Endometrium (tissue), 2 donors: Measurements from ENCODE around the gene RAB26.
"Not testable (repeated sequence)": the region's sequence is repeated elsewhere in the genome, so short reads cannot be mapped to it uniquely, and the experiment has no call there.

Experiments used
- FAIRE-seq: peaks from 2 replicates; lab custom pipeline; 2012; peaks lifted over from hg19 to GRCh38; lab: Jason Lieb, UNC
- donor health status: control.
- donor health status: control.

The RAB26 gene, protein sequence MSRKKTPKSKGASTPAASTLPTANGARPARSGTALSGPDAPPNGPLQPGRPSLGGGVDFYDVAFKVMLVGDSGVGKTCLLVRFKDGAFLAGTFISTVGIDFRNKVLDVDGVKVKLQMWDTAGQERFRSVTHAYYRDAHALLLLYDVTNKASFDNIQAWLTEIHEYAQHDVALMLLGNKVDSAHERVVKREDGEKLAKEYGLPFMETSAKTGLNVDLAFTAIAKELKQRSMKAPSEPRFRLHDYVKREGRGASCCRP

DNA sequence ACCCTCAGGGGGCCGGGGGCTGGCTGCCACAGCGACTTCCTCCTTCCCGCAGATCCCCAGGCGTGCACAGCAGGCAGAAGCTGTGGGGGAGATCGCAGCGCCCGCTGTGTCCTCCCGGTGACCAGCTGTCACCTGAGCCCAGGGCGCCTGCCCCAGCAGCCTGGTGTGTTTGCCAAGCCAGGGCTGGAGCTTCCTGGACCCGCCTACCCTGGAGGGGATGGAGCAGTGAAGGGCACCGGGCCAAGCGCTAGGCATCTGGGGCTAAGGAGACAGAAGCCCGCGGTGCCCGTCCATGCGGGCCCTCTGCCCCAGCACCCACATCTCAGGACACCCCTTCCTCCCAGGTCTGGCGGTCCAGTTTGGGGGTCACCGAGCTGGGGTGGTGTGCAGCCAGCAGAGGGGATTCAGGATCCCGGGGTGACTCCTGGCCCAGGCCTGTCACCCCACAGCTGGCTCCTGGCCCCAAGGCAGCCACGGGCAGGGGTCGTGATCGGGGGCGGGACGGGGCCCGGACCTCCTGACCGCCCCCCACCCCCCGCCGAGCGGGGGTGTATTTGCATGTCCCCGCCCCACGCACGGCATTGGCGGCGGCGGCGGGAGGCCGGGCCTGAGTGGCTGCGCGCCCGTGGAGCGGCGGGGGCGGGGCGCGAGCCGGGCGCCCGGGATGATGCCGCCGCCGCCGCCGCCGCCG is at the start of gene RAB26:
RAB26 (plus strand) TSS at position 645 of the 691 bp plus-strand sequence. CDS start 159 bp downstream, outside the sequence.
- FAIRE-seq, result no peak

GRCh38 chr16:2101581-2101980 is 46.8 kb upstream of the RAB26 start:
- not testable (repeated sequence) for FAIRE-seq

DNA sequence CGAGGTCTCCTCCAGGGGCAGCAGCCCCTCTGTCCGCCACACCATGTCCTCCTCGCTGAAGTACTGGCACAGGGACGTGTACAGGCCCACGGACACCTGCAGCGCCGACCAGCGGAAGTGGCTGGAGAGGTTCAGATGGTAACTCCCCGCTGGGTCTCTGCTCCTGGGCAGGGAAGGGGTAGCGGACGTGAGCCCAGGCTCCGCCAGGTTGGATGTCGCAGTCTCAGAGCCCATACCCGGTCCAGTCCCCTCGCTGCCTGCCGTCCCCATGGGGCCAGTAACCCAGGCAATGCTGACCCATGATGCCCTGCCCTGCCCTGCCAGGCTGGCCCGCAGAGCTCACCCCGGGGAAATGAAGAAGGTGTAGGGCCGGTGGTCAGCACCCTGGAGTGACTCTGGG is 46.0 kb upstream of the RAB26 start:
- no peak for FAIRE-seq

- FAIRE-seq, result not testable (repeated sequence)
Observed at GRCh38 chr16:2104464-2104863, 44.0 kb upstream of the RAB26 start.

- FAIRE-seq, result not testable (repeated sequence)
Observed at GRCh38 chr16:2105291-2105690, 43.1 kb upstream of the RAB26 start.

DNA sequence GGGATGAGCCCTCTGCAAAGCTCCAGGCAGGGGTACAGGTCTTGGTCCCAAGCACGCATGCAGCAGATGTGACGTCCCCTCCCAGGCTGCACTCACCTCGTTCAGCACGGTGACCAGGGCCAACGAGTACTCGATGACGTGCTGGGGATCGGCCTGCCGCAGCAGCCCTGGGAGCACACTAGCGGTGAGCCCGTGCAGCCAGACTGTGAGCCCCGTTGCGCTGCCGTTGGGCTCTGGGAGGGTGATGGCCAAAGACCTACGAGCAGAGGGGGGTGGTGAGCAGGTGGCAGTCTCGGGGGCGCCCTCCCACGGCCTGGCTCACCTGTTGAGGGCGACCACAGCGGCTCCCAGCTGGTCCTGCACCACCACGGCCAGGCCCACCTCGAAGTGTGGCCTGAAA is 42.7 kb upstream of the RAB26 start:
- FAIRE-seq, result not testable (repeated sequence)

GRCh38 chr16:2106211-2106610 is 42.2 kb upstream of the RAB26 start:
- FAIRE-seq, result not testable (repeated sequence)

DNA sequence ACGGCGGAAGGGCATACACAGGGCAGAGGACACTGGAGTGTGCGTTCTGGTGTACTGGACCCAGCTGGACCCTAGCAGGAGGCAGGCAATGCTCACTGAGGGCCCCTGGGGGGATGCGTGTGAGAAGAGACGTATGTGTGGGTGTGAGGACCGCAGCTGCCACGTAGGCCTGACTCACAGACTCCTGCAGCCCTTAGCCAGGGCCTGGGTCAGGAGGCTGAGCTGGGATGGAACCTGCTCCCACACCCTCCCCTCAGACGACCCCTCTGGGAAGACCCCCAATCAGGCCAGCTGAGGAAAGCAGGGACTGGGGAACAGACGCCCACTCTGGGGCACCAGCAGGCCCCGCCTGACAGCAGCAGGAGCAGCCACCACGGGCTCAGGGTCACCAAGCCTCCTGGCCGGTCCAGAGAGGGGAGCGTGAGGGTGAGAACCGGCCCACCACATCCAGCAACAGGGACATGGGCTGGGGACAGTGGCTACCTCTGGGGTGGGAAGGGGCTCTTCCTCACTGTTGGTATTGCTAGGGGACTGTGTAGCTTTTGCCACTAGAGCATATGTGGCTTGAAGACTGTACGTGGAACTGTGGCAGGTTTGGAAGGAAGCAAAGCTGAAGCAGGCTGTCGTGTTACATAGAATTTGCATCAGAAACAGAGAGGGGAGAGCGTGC is 41.2 kb upstream of the RAB26 start:
- FAIRE-seq, result not testable (repeated sequence)

DNA sequence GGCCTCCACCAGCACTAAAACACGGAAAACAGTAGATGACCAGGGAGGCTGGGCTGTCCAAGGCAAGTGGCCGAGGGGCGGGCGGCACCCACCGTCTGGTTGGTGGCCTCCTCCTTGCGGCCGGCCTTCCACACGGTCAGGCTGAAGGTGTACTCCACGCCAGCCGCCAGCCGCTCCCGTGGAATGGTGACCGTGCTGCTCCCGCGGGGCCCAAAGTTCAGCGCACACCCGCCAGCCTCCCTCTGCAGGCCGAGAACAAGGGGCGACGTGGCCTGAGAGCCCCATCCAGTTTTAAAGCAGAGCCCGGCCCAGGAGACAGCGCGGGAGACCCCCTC is 40.7 kb upstream of the RAB26 start:
- not testable (repeated sequence) for FAIRE-seq

GRCh38 chr16:2108446-2109270 is 39.8 kb upstream of the RAB26 start:
- FAIRE-seq, result not testable (repeated sequence)

DNA sequence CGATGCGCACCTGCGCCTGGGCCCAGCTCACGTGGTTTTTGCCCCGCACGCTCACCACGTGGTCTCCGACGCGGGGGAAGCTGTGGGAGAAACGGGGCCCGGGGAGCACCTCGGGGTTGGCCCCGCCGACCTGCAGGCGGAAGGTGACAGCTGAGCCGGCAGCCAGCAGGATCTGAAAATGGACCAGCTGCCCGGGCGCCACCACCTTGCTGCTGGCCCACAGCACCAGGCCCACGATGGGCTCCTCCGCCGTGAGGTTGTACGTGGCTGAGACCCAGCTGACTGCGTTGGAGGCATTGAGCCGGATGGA is 39.2 kb upstream of the RAB26 start:
- not testable (repeated sequence) for FAIRE-seq

- FAIRE-seq, result not testable (repeated sequence)
Observed at GRCh38 chr16:2109872-2110271, 38.6 kb upstream of the RAB26 start.

- FAIRE-seq, result not testable (repeated sequence)
Observed at GRCh38 chr16:2110332-2111008, 38.0 kb upstream of the RAB26 start.

DNA sequence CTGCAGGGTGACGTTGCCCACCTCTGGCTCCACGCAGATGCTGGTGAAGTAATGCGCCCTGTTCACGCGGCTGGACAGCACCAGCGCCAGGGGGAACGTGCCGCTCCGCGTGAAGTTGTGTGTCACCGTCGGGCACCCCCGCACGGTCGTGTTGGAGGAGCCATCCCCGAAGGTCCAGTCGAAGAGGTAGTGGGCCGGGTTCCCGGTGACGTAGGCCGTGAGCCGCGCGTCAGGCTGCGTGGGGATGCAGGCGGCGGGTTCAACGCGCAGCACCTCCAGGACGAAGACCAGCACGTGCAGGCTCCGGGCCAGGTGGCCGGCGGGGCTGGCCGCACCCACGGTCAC is 37.4 kb upstream of the RAB26 start:
- not testable (repeated sequence) for FAIRE-seq

GRCh38 chr16:2111412-2112335 is 36.8 kb upstream of the RAB26 start:
- not testable (repeated sequence) for FAIRE-seq

DNA sequence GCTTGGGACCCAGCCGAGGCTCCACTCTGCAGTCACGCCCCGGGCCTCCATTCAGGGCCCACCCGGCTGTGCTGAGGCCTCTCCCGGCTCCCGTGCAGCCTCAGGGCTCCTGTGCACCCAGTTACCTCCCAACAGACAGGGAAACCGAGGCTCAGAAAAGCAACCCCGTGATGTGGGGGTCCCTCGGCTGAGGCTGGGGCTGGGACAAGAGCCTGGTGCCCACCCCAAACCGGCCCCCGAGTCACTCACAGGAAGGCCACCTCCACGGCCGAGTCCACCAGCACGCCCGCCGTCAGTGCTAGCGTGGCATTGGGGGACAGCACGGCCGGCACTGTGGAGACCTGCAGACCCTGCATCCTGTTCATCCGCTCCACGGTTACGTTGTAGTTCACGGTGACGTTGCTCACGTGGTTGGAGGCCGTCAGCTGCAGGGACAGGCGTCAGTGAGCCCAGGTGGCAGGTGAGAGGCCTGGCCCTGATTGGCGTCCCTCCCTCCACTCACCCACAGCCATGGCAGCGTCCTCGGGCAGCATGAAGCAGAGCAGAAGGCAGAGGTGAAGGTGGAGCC is 35.8 kb upstream of the RAB26 start:
- FAIRE-seq, result not testable (repeated sequence)

DNA sequence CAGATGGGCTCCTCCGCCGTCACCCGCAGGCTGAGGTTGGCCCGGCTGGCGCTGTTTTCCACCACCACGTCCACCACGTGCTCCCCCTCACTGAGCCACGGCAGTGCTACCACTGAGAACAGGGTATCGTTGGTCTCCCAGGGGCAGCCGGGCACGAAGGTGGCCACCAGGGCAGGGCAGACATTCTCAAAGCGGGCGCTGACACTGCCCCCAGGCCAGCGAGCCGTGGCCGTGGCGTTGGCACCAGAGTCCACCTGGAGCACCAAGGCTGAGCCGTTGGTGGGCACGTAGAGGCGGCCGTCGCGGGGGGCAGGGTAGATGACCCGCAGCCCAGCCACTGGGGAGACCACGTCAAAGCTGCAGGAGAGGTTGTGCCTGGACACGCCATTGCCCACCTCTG is 34.2 kb upstream of the RAB26 start:
- not testable (repeated sequence) for FAIRE-seq

DNA sequence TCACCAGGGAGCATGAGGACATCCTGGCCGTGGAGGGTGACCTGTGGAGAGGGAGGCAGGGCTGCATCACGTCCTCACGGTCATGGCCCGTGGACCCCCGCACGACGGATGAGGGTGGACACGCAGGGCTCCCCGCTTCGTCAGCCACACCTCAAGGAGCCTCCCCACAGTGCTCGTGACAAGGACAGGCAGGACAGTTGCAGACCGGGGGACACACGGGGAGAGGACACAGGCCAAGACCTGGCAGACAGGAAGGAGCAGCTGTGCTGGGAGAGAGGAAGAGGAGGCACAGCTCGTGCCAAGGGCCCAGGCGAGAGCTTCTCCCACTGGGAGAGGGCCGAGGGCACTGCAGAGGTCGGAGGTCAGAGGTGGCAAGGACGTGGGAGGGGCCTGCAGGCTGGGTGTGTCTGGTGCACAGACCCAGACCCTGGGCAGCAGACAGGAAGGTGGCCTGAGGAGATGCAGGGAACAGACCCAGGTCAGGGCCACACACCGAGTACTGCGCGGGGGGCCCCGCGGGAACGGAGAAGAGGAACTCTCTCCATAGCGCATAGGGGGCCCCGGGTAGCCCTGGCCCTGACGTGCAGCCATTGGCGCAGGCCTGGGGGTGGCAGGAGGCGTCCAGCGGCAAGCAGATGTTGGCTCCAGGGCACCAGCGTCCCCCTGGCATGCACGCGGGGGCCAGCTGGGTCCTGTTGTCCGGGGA is 33.4 kb upstream of the RAB26 start:
- not testable (repeated sequence) for FAIRE-seq

DNA sequence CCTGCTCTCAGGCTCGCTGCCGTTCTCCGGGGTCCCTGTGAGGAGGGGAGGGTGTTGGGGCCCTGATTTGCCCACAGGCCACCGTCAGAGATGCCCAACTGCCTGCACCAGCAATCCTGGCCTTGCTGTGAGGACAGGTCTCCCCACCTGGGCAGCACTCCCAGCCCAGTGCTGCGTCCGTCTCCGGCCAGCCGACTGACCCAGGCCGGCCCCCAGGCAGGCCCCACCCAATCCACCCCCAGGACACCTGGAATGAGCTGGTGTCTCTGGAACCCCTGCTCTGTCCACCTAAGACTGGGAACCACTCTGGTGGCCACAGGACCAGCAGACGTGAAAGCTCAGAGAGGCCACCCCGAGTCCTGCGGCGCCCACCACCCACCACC is 32.8 kb upstream of the RAB26 start:
- no peak for FAIRE-seq

DNA sequence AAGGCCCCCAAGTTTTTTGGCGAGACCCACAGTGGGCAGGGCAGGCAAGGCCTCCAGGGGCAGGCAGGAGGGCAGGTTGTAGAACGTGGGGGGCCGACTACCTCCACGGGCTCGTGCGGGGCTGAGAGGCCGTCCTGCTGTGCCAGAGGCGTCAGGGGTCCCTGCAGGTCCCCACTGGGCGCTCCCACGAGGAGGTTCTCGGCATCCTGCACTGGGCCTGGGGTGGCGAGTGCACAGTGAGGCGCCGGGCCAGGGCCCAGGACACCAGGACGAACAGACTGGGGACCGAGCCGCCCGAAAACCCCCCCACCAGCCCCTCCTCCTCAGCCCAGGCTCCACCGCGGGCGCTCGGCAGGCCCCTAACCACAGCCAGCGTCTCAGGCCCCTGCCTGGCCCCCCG is 32.0 kb upstream of the RAB26 start:
- FAIRE-seq, result not testable (repeated sequence)
